Mesenteric fat pad (tissue), 1 donor: Measurements from ENCODE around the gene NEK10. TPM values are rescaled to one million over a fixed set of nuclear protein-coding genes. Genes with fewer than 3 reads are reported as not detected.
"Not testable (repeated sequence)": the region's sequence is repeated elsewhere in the genome, so short reads cannot be mapped to it uniquely, and the experiment has no call there.

Source experiments
- DNase-seq: peaks from one replicate; pipeline ENCODE4 v3.0.0-alpha.2; 2020; ENCODE audit warnings: low spot score
- total RNA-seq: library from RNA; stranded (reverse); fragmentation: NEBNext Ultra II Directional; extraction: Animal tissue kit (Norgen Biotek cat#: 25700); gene quantifications from one replicate; pipeline ENCODE4 v1.2.1, GENCODE V29; 2021
- donor health status: DM: yes; HTN: yes; CAD: no.

The NEK10 gene
- total RNA-seq, 1 donor from 2014 or later, result 0.87 TPM

DNA sequence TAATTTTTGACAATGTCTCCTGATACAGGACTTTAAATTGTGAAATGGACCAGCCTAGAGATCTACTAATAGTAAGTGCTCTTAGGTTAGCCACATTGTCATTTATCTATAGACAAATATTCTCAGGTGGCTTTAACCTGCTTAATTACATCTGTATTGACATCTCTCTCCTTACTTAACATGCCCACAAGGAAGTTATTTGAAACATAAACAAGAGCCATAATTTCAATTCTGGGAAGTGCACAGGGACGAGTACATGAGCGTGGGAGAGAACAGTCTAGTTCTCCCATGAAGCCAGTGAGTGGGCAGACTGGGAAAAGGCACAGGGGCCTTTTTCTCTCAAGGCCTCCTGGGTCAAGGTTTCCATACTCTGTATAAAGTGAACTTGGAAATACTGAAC lies 54.2 kb downstream of the NEK10 start:
- no peak for DNase-seq

DNA sequence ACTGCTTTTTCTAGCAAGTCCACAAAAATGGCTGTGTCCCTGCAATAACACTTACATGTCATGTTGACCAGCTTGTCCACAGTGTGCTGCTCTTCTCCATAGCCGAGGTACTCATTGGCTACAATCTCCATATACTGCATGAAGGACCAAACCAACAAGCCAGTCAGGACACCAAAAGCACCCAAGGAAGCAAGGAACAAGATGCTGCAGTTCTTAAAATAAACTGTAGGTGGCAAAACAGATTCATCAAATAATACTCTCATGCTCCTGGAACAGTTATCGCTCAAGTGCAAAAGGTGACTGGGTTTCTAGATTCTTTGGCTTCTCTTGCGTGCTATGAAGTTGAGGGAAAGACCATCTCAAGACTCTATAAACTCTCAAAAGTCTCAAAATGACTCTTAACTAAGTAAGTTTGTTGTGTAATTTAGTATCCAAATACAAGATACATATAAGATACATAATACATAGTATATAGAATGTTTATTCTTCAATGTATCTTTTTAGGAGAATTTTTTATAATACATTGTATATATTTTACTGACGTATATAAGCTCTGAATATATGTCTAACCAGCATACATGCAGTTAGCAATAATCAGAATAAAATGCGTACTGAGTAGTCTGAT lies 57.0 kb downstream of the NEK10 start:
- DNase-seq, result no peak

DNA sequence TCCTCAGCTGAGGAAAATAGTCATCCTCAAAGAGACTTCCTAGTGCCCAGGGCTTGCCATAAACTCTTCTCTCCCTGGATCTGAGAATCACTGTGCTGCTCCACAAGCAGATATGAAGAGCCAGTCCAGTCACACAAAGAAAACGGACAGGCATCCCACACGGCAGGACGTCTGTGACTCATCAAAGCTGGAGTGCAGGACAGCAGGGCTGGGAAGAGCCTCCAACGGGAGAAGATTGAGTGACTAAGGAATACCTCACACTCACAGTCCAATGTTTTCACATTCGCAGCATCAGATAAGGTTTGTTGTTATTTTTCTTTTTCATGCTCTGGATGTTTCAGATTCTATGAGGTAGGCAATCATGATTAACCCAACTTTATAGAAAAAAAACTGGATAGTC lies 57.8 kb downstream of the NEK10 start:
- no peak for DNase-seq

DNA sequence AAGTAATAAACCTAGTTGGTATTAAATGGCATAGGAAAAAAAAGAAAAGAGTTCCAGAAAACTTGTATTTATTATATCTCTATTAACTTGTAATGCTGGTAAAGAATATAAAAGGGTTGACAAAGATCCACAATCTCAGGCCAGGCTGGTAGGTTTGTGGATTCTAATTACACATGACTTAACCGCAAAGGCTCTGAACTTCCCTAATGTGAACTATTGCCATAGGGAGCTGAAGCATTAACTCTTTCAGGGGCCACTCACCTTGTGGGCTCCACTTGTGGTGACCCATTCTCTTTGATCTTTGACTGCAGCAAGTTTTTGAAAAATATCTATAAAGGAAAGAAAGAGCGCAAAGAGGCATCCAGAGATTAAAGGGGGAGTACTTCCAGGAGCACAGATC lies 58.5 kb downstream of the NEK10 start:
- no peak for DNase-seq

DNA sequence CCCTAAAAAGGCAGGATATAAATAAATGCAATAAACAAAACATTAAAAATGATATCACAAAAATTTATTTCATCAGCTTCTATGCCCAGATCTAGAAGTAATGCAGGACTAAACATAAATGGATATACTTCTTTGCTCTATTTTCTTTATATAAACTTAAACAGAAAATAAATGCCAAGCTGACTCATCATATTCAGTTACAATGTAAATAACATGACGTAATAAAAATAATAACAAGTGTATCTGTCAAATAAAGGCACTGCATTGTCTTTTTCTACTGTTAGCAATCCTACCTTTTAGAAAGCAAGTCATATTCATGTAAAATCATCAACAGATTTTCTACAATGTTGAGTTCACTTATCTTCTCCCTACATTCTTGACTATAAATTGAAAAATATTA lies 61.6 kb downstream of the NEK10 start:
- no peak for DNase-seq

DNA sequence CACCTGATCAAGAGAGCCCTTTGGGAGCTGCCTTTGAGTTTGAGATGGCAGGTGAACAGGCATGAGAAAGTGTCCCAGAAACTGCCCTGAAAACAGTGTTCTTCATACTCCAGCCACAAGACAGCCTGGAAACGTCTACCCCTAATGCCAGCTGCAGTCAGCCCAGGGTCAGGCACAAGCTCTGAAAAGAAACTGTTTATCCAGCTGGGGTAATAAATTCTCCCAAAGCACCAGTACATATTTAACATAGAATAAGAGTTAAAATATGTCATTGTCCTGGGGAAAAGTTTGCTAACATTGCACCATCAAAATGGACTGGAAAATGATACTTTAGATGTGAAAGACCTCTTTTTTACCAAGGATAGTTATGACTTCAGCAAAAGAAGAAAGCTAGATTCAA lies 66.3 kb downstream of the NEK10 start:
- no peak for DNase-seq

DNA sequence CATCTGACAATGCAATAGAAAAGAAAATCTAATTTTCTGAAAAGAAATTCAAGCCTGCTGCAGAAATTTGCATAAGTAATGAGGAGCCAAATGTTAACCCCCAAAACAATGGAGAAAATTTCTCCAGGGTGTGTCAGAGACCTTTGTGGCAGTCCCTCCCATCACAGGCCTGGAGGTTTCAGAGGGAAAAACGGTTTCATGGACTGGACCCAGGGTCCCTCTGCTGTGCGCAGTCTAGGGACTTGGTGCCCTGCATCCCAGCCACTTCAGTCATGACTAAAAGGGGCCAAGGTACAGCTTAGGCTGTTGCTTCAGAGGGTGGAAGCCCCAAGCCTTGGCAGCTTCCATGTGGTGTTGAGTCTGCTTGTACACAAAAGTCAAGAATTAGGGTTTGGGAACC lies 70.2 kb downstream of the NEK10 start:
- not testable (repeated sequence) for DNase-seq

DNA sequence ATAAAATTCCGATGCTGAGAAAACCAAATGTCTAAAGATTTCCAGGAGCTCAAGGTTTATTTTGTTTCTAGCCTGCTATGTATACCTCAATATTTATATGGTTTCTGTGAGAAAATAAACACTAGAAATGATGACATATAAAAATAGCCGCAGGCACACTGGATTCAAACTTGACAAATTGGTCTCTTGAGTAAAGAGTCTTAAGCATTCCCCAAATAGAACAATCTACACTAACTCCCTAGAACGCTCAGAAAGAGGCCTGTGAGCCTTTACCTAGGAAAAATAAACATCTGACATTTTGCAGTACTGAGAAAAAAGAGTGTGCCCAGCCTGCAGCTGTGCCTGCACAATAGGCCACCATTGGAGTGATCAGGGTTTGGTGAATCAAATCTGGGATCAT lies 75.2 kb downstream of the NEK10 start:
- no peak for DNase-seq

DNA sequence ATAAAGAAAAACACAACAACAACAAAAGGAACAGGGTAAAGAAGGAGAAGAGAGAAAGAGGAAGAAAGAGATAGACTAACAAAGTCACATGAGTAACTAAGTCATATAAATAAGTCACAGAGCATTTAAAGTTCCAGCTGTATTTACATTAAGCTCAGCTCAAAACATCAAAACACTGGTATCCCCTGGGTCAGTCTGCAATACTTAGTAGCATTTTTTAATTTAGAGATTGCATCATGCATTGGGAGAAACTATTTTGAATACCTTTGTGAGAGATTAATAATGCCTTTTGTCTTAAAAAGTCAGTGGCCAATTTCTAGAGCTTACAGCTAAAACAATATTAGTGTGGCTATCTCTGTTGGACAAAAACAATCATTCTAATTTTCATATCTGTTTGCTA lies 78.4 kb downstream of the NEK10 start:
- DNase-seq, result no peak

DNA sequence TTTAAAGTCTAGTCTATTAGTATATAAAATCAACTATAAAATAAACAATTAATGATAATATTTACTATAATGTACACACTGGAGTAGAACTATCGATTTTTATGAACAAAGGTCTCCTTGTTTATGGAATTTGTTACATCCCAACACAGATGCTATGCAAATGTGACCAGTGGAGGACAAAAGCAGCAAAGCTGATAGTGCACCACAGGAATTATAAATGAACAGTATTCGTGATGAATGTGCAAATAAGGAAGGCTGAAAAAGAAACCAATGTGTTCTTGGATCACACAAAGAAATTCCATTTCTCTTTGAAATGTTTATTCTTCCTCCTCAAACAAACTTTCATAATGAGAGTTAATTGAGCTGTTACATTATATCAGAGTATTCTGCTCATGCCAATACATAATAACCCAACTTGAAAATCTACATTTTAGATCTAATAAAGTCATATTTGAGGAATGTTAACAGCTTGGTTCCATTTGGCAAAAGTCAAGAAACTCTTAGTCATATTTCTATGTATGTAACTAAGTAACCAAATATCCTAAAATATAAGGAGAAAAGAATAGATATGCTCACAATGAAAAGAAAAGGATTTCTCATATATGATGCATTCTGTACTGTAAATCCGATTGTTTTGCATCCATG lies 79.3 kb downstream of the NEK10 start:
- DNase-seq, result no peak

DNA sequence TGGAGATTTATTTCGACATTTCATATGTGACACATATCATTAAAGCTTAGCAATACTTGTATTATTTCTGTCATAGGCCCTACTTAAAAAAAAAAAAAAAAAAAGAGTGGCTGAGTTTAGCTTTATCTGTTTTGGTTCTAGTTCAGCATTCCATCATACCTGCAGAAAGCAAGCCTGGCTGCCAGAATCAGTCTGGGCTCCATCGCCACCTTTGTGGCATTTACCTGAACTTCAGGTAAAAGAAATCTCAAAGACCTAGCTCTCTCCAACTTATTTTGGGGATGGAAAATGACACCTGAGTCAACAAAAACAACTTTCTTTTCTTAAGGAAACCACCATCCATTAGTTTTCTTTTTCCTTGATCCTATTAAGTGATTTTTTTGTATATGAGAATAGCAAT lies 82.1 kb downstream of the NEK10 start:
- no peak for DNase-seq

DNA sequence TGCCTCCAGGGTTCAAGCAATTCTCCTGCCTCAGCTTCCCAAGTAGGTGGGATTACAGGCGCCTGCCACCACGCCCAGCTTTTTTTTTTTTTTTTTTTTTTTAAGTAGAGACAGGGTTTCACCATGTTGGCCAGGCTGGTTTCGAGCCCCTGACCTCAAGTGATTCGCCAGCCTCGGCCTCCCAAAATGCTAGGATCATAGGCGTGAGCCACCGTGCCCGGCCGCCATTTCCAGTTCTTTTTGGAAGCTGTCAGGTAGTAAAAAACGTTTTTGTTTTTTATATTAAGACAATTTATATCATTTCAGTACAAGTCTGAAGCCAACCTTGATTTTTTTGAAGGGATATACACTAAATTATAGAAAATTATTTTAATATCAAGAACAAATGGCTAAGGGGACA lies 82.7 kb downstream of the NEK10 start:
- not testable (repeated sequence) for DNase-seq

DNA sequence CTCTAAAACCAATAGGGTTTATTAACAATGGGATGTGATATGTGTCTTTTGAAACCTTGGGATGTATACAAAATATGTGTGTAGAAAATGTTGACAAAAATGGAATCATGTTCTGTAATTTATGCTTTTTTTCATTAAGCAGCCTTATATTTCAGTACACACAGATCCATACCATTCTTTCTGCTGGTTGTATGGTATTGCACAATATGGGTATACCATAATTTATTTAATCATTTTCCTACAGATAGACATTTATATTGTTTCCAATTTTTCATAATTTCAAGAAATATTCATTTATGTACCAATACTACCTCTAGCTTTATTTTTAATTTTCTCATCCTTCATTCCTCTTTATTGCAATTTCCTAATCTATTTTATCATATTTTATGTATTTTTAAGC lies 83.5 kb downstream of the NEK10 start:
- no peak for DNase-seq

DNA sequence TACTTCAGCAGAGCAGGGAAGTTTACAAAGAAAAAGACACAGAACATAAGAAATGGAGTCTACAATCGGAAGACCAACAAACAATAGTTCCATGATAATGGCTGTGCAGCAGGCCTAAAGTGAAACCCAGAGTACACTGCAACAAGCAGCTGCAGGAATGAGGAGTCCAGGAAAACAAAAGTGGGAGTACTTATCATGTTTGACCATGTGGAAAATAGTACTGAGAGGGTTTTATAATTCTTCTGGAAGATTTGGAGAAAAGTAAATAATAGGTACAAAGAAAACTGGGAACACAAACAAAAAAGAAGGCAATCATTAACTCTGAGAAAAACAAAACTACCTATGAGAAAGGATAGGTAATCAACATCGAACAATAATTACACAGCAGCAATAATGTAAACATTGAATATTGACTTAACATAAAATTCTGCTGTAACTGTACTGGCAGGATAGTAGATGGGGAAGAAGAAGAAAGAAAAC lies 87.5 kb downstream of the NEK10 start:
- no peak for DNase-seq

DNA sequence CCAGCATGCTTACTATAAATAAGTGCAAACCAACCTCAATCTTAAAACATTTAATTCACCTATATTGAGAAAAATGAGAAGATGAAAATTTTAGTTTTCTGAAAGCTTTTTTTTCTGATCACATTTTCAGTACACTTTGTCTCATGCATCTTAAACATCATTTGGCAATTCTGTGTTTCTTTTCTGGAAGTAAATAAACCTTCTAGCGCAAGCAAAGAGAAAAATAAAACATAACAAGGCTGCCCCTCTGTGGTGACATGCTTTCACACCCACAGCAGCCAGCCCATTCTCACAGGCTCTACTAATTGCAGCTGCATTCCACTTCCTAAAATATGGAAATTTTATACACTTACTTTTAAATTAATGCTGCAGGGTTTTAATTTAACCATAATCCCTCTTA lies 90.1 kb downstream of the NEK10 start:
- DNase-seq, result no peak

DNA sequence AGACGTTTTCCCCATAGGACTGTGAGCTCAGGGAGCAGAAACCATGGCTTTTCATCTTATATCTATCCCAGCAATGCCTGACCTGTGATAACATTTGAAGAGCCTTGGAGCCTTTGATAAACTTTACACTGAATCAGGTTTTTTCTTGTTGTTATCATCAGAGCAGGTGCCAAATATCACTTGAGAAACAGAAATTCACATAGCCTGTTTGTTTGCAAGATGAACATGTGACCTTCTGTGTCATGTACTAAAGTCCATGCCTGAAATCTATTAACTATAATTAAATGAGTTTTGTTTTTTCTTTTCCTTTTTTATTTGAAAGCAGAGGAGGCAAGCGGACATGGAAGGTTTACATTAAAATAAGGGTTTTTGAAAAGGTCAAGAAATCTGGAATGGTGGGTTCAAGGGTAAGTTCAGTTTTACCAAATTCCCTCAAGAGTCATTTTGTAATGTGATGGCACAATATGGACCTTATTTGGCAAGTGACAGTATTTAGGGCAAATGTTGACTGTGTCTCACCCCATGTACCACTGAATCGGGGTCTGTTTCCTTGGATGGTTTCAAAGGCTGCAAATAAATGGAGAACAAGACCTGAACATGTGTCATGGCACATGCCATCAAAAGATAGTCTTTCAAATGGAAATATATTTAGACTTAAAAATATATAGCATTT lies 90.7 kb downstream of the NEK10 start:
- no peak for DNase-seq

DNA sequence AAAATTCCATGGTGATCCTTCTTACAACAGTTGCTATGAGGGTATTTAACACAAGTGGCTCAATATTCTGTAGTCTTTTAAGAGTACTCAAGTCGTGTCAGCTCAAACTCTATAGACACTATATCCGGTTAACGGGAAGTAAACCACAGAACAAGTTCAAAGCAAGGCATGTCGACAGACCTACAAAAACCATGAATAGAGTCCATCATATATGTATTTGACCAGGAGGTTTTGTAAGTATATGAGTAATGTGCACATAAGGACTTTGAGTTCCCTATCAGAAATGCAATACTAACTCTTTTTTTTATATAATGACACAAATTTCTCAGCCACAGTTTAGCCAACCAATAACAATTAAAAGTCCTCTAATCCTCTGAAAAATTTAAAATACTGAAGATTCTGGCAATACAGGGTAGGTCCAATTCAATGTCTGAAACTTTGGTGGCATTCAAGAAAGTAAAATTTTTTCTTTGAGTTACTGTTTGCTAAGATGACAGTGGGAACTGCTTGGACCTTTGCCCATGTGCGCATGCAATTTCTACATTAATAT lies 93.7 kb downstream of the NEK10 start:
- no peak for DNase-seq

DNA sequence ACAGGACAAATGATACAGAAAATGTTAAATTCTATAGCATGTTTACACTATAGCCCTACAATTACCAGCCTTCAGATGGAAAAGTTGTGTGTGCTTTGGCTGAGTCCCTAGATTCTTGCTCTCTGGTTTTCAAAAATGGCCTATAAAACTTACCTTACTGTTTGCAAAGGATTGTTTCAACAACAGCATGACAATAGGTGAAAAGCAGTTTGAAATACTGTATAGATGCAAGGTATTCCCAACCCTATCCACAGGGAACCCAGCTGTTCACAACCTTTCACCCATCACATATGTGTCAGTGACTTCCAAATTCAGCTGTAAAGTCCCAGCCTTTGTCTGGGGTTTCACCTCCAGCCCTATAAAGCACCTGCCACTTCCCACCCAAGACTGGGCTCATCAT lies 97.3 kb downstream of the NEK10 start:
- DNase-seq, result no peak

DNA sequence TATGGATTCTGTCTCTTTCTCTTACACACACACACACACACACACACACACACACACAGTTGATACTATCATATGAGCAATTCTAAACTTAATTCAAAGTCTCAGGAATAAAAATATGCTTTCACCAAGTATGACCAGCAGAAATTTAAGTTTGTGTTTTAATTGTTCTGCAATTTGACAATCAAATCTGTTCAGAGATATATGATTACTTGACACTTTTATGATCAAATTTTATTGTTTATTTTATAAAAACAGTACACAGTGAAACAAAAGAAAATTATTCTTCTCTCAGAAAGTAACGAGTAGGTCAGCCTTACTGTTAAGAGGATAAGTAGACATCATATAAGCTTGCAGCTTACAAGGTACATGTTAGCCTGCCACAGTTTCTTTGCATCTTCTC lies 114.3 kb downstream of the NEK10 start:
- no peak for DNase-seq

DNA sequence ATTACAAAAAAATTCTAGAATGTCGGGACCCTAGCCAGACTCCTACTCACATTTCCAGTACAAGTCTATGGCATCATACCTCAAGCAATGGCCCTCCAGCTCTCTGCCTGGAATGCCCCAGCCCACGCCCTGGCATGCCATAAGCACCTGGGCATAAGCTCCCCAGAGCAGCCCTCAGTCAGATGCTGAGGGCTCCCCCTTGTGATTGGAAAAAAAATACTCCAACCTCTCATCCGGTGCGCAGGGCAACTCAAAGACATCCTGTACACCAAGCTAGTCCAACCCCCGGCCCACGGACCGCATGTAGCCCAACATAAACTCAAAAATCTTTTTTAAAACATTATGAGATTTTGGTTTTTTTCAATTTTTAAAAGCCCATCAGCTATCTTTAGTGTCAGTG lies 115.4 kb downstream of the NEK10 start:
- no peak for DNase-seq

DNA sequence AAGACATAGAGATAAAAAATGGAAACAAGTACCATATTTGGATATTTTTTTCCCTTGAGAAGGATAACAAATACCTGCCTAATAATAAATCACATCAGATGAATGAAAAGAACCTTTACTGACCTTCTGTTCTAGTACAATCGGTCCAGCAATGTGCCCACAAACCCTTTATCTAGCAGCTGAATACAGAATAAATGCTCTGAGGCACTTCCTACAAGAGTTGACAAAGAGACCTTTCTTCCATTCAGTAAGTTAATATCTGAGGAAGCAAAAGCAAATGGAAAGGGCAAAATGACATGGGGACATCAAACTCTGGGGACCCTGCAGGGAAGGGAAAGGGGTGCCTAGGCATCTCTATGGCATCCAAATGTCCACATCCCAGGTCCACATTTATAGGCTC lies 115.8 kb downstream of the NEK10 start:
- DNase-seq, result no peak

DNA sequence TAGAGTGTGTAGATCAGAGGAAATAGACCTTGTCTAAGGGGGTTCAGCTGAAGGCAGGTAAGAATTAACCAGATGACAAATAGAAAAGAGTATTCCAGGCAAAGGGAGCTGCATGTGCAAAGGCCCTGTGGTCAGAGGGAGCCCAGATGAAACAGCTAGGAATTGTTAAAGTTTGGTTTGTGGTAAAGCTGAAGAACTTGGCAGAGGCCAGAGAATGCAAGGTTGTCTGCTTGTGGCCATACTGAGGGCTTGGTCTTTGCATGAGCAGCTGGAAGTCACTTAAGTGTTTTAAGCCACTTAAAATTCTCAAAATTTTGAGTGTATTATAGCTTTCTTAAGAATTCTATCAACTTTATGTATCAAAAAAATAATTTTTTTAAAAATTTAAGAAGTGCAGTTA lies 116.5 kb downstream of the NEK10 start:
- DNase-seq, result no peak

DNA sequence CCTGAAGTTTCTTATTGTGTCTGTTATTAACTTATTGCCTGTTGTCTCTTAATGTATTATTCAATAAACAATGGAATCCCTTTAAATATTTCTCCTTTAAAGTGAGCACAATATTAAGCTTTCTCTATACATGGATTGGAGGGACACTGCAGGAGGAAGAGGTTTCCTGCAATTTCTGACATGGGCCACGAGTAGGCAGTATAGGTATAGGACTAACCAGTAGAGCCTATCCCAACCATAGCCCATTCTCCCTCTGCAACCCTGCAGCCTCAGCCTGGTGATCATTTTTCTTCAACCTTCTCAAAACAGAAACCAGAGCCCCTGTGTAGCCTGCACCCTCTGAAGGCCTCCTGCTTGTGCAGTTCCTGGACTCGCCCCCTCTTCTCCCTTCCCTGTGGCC lies 124.8 kb downstream of the NEK10 start:
- DNase-seq, result no peak
